A673 (cell line): ENCODE data around the gene STXBP2.

Experiments
- EZH2 ChIP-seq: fragments of 200-600 bp; sonication (generic); IDR thresholded peaks from 2 replicates; pipeline ENCODE4 v1.6.1; 2017; ENCODE audit warnings: borderline replicate concordance, low read depth, mild to moderate bottlenecking, mixed read lengths, antibody characterized with exemption, low read length; ENCODE audit not compliant: poor library complexity, severe bottlenecking
- TF ChIP-seq, protein P1 (sequence below): fragments of 300-800, 200-600 bp; sonication (generic); conservative IDR thresholded peaks from 2 replicates; pipeline ENCODE4 v1.5.1; 2017; ENCODE audit warnings: low read depth, mild to moderate bottlenecking, antibody characterized with exemption, low read length, moderate library complexity, mixed read lengths

GRCh38 chr19:7690779-7691258 lies 53.9 kb downstream of the STXBP2 start:
- TF ChIP-seq, protein P1, sequence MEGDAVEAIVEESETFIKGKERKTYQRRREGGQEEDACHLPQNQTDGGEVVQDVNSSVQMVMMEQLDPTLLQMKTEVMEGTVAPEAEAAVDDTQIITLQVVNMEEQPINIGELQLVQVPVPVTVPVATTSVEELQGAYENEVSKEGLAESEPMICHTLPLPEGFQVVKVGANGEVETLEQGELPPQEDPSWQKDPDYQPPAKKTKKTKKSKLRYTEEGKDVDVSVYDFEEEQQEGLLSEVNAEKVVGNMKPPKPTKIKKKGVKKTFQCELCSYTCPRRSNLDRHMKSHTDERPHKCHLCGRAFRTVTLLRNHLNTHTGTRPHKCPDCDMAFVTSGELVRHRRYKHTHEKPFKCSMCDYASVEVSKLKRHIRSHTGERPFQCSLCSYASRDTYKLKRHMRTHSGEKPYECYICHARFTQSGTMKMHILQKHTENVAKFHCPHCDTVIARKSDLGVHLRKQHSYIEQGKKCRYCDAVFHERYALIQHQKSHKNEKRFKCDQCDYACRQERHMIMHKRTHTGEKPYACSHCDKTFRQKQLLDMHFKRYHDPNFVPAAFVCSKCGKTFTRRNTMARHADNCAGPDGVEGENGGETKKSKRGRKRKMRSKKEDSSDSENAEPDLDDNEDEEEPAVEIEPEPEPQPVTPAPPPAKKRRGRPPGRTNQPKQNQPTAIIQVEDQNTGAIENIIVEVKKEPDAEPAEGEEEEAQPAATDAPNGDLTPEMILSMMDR: no peak
- TF ChIP-seq EZH2: no peak
